ENCODE data around the gene HIF3A.
"Not testable (repeated sequence)": the region's sequence is repeated elsewhere in the genome, so short reads cannot be mapped to it uniquely, and the experiment has no call there.

HIF3A gene

GRCh38 chr19:46296722-46297461 is at the start of gene HIF3A:
Gene HIF3A (plus strand): TSS chr19:46297042. CDS start chr19:46297077, 35 bp downstream.
- DNase-seq: peak in 1 of 2 experiments; percentile 56

- no peak for DNase-seq
Observed at GRCh38 chr19:46250076-46250735, 46.6 kb upstream of the HIF3A start.

- no peak for DNase-seq
Observed at GRCh38 chr19:46251416-46251815, 45.4 kb upstream of the HIF3A start.

GRCh38 chr19:46254776-46255175 is 42.1 kb upstream of the HIF3A start:
- DNase-seq: no peak

GRCh38 chr19:46256855-46257254 is 40.0 kb upstream of the HIF3A start:
- DNase-seq: no peak

GRCh38 chr19:46261501-46261900 is 35.3 kb upstream of the HIF3A start:
- not testable (repeated sequence) for DNase-seq

GRCh38 chr19:46262684-46263296 is 34.1 kb upstream of the HIF3A start:
- not testable (repeated sequence) for DNase-seq

- not testable (repeated sequence) for DNase-seq
Observed at GRCh38 chr19:46264801-46265200, 32.0 kb upstream of the HIF3A start.

- peak; percentile 60 to 88 for DNase-seq
Observed at GRCh38 chr19:46265217-46265828, 31.5 kb upstream of the HIF3A start.

GRCh38 chr19:46269101-46269500 is 27.7 kb upstream of the HIF3A start:
- DNase-seq: no peak

- no peak for DNase-seq
Observed at GRCh38 chr19:46270521-46271256, 26.2 kb upstream of the HIF3A start.

- DNase-seq: no peak
Observed at GRCh38 chr19:46271481-46272197, 25.2 kb upstream of the HIF3A start.

- DNase-seq: not testable (repeated sequence)
Observed at GRCh38 chr19:46273931-46274330, 22.9 kb upstream of the HIF3A start.

GRCh38 chr19:46279177-46279576 is 17.7 kb upstream of the HIF3A start:
- DNase-seq: no peak

GRCh38 chr19:46283771-46284170 is 13.1 kb upstream of the HIF3A start:
- no peak for DNase-seq

- no peak for DNase-seq
Observed at GRCh38 chr19:46284635-46285034, 12.2 kb upstream of the HIF3A start.

- no peak for DNase-seq
Observed at GRCh38 chr19:46287585-46287984, 9.3 kb upstream of the HIF3A start.

- DNase-seq: no peak
Observed at GRCh38 chr19:46288896-46289588, 7.8 kb upstream of the HIF3A start.

- no peak for DNase-seq
Observed at GRCh38 chr19:46289724-46290619, 6.9 kb upstream of the HIF3A start.

- DNase-seq: no peak
Observed at GRCh38 chr19:46291829-46292228, 5.0 kb upstream of the HIF3A start.

Data from NCI-H526 (cell line).